Left renal pelvis (tissue), 4 donors: ENCODE results near the gene TADA2B. TPM values are rescaled to one million over a fixed set of nuclear protein-coding genes. Genes with fewer than 3 reads are reported as not detected.

Source experiments
- DNase-seq, 4 donors: peaks; one replicate each; pipeline ENCODE4 v3.0.0-alpha.2; 2013; ENCODE audit warnings: low read depth in 4 of 4, low spot score in 3 of 4
- polyA plus RNA-seq, 4 donors: library from polyadenylated mRNA; unstranded; fragments of 120-200 nt; gene quantifications; one replicate each; pipeline ENCODE4 v1.2.1, GENCODE V29; 2013; ENCODE audit not compliant: insufficient read length in 4 of 4

TADA2B gene, protein sequence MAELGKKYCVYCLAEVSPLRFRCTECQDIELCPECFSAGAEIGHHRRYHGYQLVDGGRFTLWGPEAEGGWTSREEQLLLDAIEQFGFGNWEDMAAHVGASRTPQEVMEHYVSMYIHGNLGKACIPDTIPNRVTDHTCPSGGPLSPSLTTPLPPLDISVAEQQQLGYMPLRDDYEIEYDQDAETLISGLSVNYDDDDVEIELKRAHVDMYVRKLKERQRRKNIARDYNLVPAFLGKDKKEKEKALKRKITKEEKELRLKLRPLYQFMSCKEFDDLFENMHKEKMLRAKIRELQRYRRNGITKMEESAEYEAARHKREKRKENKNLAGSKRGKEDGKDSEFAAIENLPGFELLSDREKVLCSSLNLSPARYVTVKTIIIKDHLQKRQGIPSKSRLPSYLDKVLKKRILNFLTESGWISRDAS
- polyA plus RNA-seq, result 10 to 100 TPM; 17.8 to 22.0 (median 18.6) TPM

DNA sequence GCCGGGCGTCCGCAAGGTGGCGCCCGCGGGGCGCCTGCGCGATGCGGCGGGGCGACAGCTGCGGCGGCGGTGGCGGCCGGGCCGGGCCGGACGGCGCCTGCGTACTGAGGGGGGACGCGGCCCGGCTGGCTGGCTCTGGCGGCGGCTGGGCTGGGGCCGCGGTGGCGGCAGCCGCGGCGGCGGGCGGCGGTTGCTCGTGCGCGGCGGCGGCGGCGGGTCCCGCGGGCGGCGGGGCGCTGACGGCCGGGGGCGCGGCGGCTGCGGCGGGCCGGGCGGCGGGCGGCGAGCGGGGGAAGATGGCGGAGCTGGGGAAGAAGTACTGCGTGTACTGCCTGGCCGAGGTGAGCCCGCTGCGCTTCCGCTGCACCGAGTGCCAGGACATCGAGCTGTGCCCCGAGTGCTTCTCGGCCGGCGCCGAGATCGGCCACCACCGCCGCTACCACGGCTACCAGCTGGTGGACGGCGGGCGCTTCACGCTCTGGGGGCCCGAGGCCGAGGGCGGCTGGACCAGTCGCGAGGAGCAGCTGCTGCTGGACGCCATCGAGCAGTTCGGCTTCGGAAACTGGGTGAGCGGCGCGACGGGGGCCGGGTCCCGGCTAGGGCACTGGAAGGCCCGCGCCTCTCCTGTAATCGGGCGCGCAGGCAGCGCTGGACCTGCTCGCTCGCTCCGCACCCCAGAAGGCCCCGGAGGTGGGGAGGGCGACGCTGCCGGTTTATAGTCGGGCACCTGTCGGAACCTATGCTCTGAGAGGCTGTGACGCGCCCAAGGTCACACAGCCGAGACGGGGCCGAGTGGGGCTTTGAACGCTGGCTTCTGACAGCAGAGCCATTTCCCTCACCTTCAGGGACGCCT lies at the start of gene TADA2B:
Gene TADA2B (plus strand): TSS at position 89 of the 853 bp plus-strand sequence. CDS start 208 bp downstream, at position 297.
- no peak for DNase-seq

- DNase-seq, result no peak
Observed at GRCh38 chr4:6996481-6996880, 46.7 kb upstream of the TADA2B start.

DNA sequence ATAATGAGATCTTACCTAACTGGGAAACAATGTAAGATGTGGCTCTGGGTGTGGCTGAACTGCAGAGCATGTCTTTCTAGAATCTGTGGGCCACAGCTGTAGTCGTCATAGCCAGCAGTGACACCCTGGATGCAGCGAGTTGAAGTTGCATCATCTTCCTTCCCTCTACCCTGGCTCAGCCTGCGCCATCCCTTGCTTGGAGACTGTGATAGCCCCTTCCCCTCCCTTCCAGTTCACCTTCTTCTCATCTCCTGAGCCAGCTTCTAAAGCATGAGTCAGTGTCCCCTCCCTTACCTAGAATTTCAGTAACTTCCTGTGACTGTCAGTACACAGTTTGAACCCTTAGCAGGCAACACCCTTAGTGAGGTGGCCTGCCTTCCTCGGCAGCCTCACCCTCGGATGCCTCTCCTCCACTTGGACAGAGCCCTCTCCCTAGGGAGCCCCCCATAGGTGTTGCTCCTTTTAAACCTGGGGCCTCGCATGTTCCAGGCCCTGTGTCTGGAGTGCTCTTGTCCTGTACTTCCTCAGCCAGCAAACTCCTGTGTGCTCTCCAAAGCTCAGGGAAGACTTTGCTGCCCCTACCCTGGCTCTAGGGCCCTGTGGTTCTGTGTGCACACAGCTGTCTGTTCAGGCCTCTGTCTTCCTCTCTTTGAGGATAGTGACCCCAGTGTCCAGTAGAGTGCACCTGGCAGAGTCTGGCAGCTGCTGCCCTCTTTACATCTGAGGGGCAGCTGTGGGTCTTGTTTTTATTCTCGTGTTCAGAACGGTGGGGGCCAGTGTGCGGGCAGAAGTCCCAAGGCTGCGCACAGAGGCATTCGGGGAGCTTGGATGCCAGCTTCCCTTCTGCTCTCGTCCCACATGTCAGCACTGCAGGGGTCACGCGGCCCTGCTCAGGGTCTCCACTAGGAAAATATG lies 43.7 kb upstream of the TADA2B start:
- no peak for DNase-seq

GRCh38 chr4:7000421-7001176 lies 42.6 kb upstream of the TADA2B start:
- DNase-seq, result no peak

- DNase-seq, result no peak
Observed at GRCh38 chr4:7001271-7001670, 41.9 kb upstream of the TADA2B start.

DNA sequence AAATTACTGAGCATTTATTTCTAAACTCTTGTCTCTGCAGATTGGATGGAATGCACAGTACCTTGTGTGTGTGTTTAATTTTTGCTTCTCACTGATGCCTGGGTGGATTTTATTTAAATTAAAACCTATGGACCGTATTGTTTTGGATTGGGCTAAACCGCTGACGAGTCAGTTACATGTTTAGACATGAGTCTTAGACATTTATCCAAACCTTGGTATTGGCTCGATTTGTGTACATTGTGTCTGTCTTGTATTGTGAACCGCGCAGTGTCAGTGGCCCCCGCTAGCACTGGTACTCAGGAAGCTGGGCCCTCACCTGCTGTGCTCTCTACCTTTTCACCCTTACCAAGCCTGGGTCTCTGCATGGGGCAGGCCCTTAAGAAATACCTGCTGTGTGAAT lies 40.8 kb upstream of the TADA2B start:
- no peak for DNase-seq

- no peak for DNase-seq
Observed at GRCh38 chr4:7003176-7003878, 39.8 kb upstream of the TADA2B start.

DNA sequence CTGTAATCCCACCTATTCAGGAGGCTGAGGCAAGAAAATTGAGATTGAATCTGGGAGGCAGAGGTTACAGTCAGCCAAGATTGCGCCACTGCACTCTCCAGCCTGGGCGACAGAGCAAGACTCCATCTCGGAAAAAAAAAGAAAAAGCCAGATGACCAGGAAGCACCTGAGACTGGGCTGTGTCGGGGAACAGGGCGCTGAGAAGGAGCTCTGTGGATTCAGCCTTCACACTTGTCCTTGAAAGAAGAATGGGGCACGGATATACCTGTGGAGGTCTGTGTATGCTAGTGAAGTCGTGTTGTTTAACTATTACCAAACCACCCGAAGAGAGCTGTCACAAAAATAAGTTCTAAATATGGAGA lies 39.3 kb upstream of the TADA2B start:
- no peak for DNase-seq

GRCh38 chr4:7004331-7004730 lies 38.8 kb upstream of the TADA2B start:
- DNase-seq, result no peak

DNA sequence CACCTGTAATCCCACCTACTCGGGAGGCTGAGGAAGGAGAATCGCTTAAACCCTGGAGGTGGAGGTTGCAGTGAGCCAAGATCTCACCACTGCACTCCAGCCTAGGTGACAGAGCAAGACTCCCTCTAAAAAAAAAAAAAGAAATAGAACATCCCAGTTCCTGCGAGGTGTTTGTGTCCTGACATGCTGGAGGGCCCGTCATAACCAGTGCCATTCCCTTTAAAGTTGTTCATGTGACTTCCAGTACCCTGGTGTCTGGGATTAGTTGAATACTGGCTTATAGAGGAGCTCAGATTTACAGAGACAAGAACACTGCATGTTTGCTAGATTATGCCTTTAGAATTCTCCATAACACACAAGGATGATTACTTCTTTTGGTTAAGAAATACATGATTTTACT lies 37.6 kb upstream of the TADA2B start:
- DNase-seq, result no peak

- DNase-seq, result no peak
Observed at GRCh38 chr4:7006411-7006810, 36.8 kb upstream of the TADA2B start.

DNA sequence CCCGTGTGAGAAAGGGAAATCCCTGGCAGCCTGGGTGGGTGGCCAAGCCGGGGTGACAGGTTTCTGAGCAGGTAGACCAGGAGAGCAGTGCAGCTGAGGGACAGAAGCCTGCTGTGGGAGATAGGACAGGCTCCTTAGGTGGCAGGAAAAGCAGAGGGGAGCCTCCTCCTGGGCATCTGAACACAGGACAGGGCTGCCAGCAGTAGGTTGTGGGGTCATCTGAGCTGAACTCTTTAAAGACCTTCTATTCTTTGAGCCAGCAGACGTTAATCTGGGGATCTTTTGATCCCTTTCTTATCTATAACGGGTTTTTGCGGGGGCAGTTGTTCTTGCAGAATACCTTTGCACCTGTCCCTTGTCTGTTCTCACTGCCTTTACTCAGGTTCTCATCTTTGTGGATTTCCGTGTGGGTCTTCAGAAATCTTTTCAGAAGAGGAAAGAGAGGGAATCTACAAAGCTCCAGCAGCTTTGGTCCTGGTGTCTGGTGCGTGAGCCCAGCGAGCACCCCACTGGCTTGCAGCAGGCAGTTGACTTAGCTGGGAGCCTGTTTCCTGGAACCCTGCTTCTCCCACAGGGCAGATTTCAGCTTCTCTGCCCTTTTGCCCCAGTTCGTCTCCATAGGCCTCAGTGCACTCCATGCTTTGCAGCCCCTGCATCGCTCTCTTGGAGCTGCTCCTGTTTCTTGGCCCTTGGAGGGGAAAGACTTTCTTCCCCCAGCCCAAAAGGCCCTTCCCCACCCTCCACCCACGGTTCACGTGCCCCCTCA lies 35.8 kb upstream of the TADA2B start:
- DNase-seq, result no peak

- no peak for DNase-seq
Observed at GRCh38 chr4:7007944-7008343, 35.2 kb upstream of the TADA2B start.

DNA sequence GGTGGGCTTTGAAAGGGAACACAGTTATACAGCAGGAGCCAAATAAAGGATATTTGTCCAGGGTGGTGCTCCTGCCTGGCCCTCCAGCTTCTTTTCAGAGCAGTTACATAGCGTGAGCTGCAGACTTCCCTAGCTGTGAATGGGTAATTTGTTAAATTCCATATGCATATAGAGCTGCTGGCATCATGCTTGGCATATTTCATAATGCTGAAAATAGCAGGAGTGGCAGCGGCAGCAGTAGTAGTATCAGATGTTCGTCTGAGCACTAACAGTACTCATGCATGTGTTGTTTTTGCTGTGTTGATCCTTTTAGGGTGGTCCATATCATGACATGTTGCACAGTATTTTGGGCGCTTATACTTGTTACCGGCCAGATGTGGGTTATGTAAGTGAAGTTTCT lies 33.6 kb upstream of the TADA2B start:
- no peak for DNase-seq

DNA sequence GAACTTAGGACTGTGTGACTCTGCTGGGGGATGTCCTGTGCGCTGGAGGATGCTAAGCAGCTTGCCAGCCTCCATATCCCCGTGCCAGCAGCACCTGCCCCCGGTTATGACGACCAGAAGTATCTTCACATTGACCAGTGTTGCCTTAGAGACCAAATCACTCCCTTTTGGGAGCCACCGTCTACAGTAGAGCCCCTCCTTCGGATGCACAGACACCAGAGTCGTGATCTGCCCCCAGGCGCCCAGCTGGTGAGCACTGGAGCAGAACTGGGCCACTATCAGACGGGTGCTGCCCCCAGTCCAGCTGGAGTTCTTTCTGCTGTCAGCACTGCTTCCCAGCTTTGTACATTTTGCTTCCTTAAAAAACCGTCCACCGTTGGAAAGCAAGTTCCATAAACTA lies 30.0 kb upstream of the TADA2B start:
- DNase-seq, result no peak

DNA sequence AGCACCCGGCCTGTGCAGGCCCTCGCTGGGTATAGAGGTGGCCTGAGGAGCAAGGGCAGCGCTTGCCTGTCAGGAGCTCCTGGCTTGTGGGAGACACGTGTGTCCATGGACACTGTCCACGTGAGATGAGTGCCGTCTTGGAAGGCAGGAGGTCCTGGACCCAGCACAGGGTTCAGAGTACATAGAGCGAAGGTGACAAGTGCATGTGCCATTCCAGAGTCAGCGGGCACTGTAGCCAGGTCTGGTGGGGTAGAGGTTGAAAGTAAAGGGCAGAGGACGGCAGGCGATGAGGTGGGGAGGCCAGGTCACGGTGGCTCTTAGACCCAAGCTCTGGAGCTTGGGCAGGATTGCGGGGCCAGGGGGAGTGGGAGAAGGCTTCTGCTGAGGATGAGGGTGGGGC lies 28.4 kb upstream of the TADA2B start:
- DNase-seq, result no peak

- DNase-seq, result no peak
Observed at GRCh38 chr4:7015383-7016035, 27.7 kb upstream of the TADA2B start.

GRCh38 chr4:7016086-7016485 lies 27.1 kb upstream of the TADA2B start:
- no peak for DNase-seq
